HG03095 (cell line): ENCODE measurements around the gene SPATA4.

Experiments
- ATAC-seq: cut with Tn5 transposase; IDR thresholded peaks from one replicate; pipeline ENCODE4 v1.9.1; 2021; ENCODE audit warnings: moderate library complexity; ENCODE audit not compliant: unreplicated experiment

The SPATA4 gene

GRCh38 chr4:176191974-176192373 is 3.4 kb downstream of the SPATA4 start:
- ATAC-seq = no peak

- ATAC-seq = no peak
These were observed 5.2 kb downstream of the SPATA4 start for GRCh38 chr4:176189891-176190795.

GRCh38 chr4:176188654-176189053 is 6.7 kb downstream of the SPATA4 start:
- ATAC-seq = no peak

DNA sequence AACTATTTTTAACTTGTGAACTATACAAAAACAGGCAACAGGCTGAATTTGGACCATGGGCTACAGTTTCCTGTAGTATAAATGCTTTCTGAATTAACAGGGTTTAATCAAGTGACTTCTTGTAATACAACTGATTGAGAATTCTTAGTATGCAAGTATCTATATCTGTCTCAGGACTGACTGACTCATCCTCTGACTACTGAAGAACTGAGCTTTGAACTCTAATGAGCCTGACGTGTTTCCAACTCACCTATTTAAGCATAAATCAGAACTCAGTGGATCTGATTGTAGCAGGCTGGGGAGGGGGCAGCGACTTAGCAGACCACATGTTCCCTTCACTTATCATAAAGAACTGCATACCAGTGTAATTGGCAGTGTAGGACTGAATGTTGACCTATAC is 7.8 kb downstream of the SPATA4 start:
- ATAC-seq = peak; percentile 52

DNA sequence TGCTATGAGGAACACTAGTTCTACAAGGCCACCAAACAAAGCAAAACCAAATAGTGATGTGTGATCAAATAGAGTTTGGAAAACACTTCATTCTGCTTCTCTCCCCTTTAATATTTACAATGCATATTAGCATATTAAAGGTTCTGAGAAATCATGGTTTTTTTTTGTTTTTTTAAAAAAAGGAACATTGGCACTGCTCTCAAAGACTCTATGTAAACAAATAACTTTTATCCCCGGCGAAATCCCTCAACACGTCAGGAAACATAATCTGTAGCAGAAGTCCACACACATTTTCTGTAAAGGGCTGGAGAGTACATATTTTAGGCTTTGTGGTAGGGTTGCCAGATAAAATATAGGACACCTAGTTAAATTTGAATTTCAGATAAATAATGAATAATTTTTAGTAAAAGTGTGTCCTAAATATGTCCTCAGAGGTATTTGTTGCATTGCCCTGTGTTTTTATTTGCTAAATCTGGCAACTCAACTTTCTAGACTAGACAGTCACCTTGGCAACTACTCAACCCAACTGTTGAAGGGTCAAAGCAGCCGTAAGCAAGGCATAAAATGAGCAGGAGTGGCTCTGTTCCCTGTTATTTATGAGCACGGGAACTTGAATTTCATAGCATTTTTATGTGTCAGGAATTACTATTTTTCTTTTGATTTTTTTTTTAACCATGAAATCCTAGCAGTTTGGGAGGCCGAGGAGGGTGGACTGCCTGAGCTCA is 8.6 kb downstream of the SPATA4 start:
- ATAC-seq = no peak

DNA sequence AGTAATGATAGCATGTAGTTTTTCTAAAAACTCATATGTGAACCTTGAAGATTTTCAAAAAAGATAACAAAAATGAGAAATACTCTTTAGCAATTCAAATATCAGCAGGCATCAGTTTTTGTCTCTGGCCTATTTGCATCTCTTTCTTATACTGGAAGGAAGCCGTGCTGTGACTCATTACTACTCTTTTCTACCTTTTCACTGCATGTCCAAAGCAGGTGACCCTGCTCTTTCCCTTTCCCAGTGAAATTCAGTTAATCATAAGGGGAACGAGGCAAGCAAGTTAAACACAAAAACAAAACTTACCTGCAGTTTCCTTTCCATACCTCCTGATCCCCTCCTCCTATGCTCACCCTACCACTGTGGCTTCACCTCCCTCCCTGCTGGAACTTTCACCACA is 9.3 kb downstream of the SPATA4 start:
- ATAC-seq = no peak

DNA sequence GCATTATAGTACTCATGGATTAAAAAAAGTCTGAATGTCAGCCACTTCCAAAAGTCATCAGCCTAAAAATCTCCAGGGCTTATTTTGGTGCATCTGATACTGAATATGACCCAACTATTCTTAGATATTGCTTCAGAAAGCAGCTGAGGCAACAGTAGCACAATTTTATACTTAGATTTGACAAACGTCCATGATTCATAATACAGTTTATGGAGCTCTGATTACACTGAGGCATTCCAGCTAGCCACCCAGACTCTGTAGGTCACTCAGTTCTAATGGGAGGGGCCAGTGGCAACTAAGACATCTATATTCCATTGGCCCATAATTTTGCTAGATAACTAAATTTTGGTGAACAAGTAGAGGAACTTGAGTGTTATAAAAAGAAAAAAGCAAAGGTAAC is 10.3 kb downstream of the SPATA4 start:
- ATAC-seq = no peak

GRCh38 chr4:176163041-176163440 is 32.3 kb downstream of the SPATA4 start:
- no peak for ATAC-seq

DNA sequence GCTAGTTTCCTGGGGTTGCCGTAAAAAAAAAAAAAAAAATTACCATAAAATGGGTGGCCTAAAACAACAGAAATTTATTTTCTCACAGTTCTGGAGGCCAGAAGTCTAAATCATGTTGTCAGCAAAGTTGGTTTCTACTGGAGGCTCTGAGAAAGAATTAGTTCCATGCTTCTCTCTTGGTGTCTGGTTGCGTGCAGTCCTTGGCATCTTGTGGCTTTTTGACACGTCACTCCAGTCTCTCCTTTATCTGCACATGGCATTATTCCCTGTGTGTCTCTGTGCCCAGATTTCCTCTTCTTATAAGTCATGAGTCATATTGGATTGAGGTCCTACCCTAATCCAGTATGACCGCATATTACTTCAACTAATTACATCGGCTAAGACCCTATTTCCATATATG is 38.7 kb downstream of the SPATA4 start:
- ATAC-seq = no peak

DNA sequence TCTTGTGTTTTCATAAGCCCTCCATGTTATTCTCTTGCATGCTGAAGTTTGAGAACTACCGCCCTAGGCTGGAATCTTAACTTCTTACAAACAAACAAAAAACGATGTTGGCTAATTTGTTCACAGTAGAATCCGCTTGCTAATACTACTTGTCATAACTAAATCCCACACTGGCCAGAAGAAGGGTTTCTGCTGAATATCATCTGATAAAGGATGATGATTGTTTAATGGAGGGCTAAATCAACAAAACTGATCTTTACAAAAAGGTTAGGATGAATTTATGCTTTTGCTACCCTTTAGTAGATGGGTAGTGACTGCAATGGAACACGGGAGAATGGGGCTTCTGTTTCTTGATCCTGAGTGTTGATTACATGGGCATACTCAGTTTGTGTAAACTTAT is 42.3 kb downstream of the SPATA4 start:
- ATAC-seq = no peak

- no peak for ATAC-seq
These were observed 44.7 kb downstream of the SPATA4 start for GRCh38 chr4:176150704-176151103.

DNA sequence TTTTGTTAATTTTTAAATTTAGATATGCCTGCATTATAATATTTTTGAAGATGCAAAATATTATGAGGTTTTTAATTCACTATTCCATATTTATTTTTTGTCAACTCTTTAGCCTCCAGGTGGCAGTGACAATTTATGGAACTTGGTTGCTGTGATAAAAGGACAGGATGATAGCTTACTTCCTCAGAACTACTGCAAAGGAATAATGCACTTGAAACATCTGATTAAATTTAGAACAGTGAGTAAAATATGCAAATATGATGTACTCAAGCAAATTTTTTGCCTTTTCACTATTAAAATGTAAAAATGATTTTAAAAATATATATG is 45.1 kb downstream of the SPATA4 start:
- no peak for ATAC-seq

DNA sequence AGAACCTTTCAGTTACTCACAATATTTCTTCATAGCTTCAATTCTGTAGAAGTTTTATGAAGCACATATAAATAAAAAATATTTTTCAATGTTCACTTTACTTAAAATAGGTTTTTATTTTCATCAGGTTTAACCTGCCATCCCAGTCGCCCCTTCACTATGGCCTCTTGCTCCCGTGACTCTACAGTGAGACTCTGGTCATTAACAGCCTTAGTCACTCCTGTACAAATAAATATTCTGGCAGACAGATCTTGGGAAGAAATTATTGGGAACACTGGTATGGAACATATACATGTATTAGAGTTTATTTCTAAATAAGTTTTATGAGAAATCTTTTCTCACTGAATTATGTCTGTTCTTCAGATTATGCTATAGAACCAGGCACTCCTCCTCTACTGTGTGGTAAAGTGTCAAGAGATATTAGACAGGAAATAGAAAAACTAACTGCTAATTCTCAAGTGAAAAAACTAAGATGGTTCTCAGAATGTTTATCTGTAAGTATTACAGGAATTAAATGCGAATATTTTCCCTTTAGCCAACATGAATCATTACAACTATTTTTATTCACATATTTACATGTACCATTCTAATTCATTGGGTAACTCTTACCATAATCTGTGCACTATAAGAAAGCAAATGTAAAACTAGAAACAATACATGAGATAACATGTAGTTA is 45.6 kb downstream of the SPATA4 start:
- ATAC-seq = no peak

- no peak for ATAC-seq
These were observed 53.1 kb downstream of the SPATA4 start for GRCh38 chr4:176142253-176142652.

- ATAC-seq = no peak
These were observed 55.9 kb downstream of the SPATA4 start for GRCh38 chr4:176139518-176139917.

- ATAC-seq = no peak
These were observed 57.8 kb downstream of the SPATA4 start for GRCh38 chr4:176137631-176138030.

- ATAC-seq = no peak
These were observed 60.7 kb downstream of the SPATA4 start for GRCh38 chr4:176134670-176135069.
